ENCODE data around the gene MORN1. TPM values are rescaled to one million over a fixed set of nuclear protein-coding genes. Genes with fewer than 3 reads are reported as not detected.

Gene MORN1
- polyA plus RNA-seq, 1 donor from 2014 or later, result 10.9 TPM

GRCh38 chr1:2304282-2304681 lies 87.1 kb downstream of the MORN1 start:
- TF ChIP-seq TAF1 (IDR thresholded peaks at IDR 0.05; ENCODE audit: low read depth), result no peak
- no peak for TF ChIP-seq MXI1 (conservative IDR thresholded peaks at IDR 0.05; ENCODE audit: poor library complexity, severe bottlenecking)
- no peak for TF ChIP-seq CTCF (IDR thresholded peaks at IDR 0.05; ENCODE audit: poor library complexity, severe bottlenecking)
- no peak for TF ChIP-seq REST (IDR thresholded peaks at IDR 0.05; ENCODE audit: borderline replicate concordance)
- no peak for TF ChIP-seq SMC3 (conservative IDR thresholded peaks at IDR 0.05; ENCODE audit: poor library complexity)
- no peak for TF ChIP-seq EP300 (conservative IDR thresholded peaks at IDR 0.05; ENCODE audit: poor library complexity, severe bottlenecking)
- TF ChIP-seq EZH2 (IDR thresholded peaks at IDR 0.05; ENCODE audit: borderline replicate concordance, insufficient read depth, low read length, poor library complexity, severe bottlenecking), result no peak
- TF ChIP-seq POLR2AphosphoS5 (IDR thresholded peaks at IDR 0.05), result no peak
- Histone ChIP-seq H3K36me3 (ENCODE audit: insufficient read depth, low read length) (no peaks in the 10 kb centered on the region), H3K9me2 (ENCODE audit: insufficient read depth, low read length) (no peaks in the 10 kb centered on the region), H3K27ac (ENCODE audit: low read length) (no peak overlapping the region), H3K9ac (ENCODE audit: low read length) (no peak overlapping the region), H3K27me3 (ENCODE audit: insufficient read depth, low read depth, low read length) (no peaks in the 10 kb centered on the region), H3K4me2 (ENCODE audit: low read length) (no peak overlapping the region), H4K20me1 (ENCODE audit: insufficient read depth) (no peaks in the 10 kb centered on the region), H3K4me3 (ENCODE audit: low read length) (no peak overlapping the region), H2AFZ (ENCODE audit: low read depth, low read length) (no peak overlapping the region), H3F3A (ENCODE audit: insufficient read depth, low read length, poor library complexity, severe bottlenecking) (no peaks in the 10 kb centered on the region), H3K79me2 (replicated peaks; ENCODE audit: insufficient read depth, low read length) (peaks cover 6% of the 10 kb centered on the region), H3K9me3 (ENCODE audit: low read length) (no peaks in the 10 kb centered on the region)

GRCh38 chr1:2303781-2304180 lies 87.6 kb downstream of the MORN1 start:
- no peak overlapping the region for H3K4me3 ChIP-seq (ENCODE audit: low read length)
- no peak overlapping the region for H2AFZ ChIP-seq (ENCODE audit: low read depth, low read length)
- no peaks in the 10 kb centered on the region for H3F3A ChIP-seq (ENCODE audit: insufficient read depth, low read length, poor library complexity, severe bottlenecking)
- H3K36me3 ChIP-seq (ENCODE audit: insufficient read depth, low read length), result no peaks in the 10 kb centered on the region
- no peaks in the 10 kb centered on the region for H3K27me3 ChIP-seq (ENCODE audit: insufficient read depth, low read depth, low read length)
- no peak overlapping the region for H3K9ac ChIP-seq (ENCODE audit: low read length)
- H3K4me2 ChIP-seq (ENCODE audit: low read length), result no peak overlapping the region
- H3K27ac ChIP-seq (ENCODE audit: low read length), result no peak overlapping the region
- no peaks in the 10 kb centered on the region for H4K20me1 ChIP-seq (ENCODE audit: insufficient read depth)
- no peak for TF ChIP-seq SMC3 (conservative IDR thresholded peaks at IDR 0.05; ENCODE audit: poor library complexity)
- TF ChIP-seq EZH2 (IDR thresholded peaks at IDR 0.05; ENCODE audit: borderline replicate concordance, insufficient read depth, low read length, poor library complexity, severe bottlenecking), result no peak
- no peak for TF ChIP-seq POLR2AphosphoS5 (IDR thresholded peaks at IDR 0.05)
- no peaks in the 10 kb centered on the region for H3K9me2 ChIP-seq (ENCODE audit: insufficient read depth, low read length)
- no peaks in the 10 kb centered on the region for H3K9me3 ChIP-seq (ENCODE audit: low read length)
- H3K79me2 ChIP-seq (replicated peaks; ENCODE audit: insufficient read depth, low read length), result peaks cover 11% of the 10 kb centered on the region

Measured in neural cell (in vitro differentiated cells).